GM21737 (cell line): Measurements from ENCODE around the gene TESMIN.

Source experiments
- ATAC-seq: cut with Tn5 transposase; IDR thresholded peaks from one replicate; pipeline ENCODE4 v1.9.1; 2021; ENCODE audit warnings: mild to moderate bottlenecking, moderate library complexity; ENCODE audit not compliant: unreplicated experiment

The TESMIN gene

GRCh38 chr11:68714060-68714856, 37.1 kb downstream of the TESMIN start:
- no peak for ATAC-seq

GRCh38 chr11:68711114-68711513, 40.2 kb downstream of the TESMIN start:
- no peak for ATAC-seq

GRCh38 chr11:68710409-68710808, 40.9 kb downstream of the TESMIN start:
- ATAC-seq, result no peak

GRCh38 chr11:68709062-68709461, 42.3 kb downstream of the TESMIN start:
- ATAC-seq, result no peak

GRCh38 chr11:68707527-68707926, 43.8 kb downstream of the TESMIN start:
- ATAC-seq, result no peak

GRCh38 chr11:68704887-68705286, 46.4 kb downstream of the TESMIN start:
- ATAC-seq, result no peak

GRCh38 chr11:68698993-68699392, 52.3 kb downstream of the TESMIN start:
- ATAC-seq, result no peak

GRCh38 chr11:68695531-68695930, 55.8 kb downstream of the TESMIN start:
- no peak for ATAC-seq

GRCh38 chr11:68694431-68695297, 56.7 kb downstream of the TESMIN start:
- ATAC-seq, result no peak

GRCh38 chr11:68693484-68693882, 57.8 kb downstream of the TESMIN start:
- ATAC-seq, result no peak

- no peak for ATAC-seq
Measured at GRCh38 chr11:68692871-68693483, 58.3 kb downstream of the TESMIN start.

- ATAC-seq, result no peak
Measured at GRCh38 chr11:68692115-68692514, 59.2 kb downstream of the TESMIN start.

GRCh38 chr11:68691402-68691784, 59.9 kb downstream of the TESMIN start:
- no peak for ATAC-seq

GRCh38 chr11:68690671-68691401, 60.5 kb downstream of the TESMIN start:
- no peak for ATAC-seq

- no peak for ATAC-seq
Measured at GRCh38 chr11:68689737-68690625, 61.3 kb downstream of the TESMIN start.

GRCh38 chr11:68688881-68689280, 62.4 kb downstream of the TESMIN start:
- ATAC-seq, result no peak

- no peak for ATAC-seq
Measured at GRCh38 chr11:68687986-68688385, 63.3 kb downstream of the TESMIN start.

- no peak for ATAC-seq
Measured at GRCh38 chr11:68687311-68687710, 64.0 kb downstream of the TESMIN start.

GRCh38 chr11:68686486-68686885, 64.8 kb downstream of the TESMIN start:
- no peak for ATAC-seq
